Mucosa of gallbladder (tissue), 1 donor: Measurements from ENCODE around the gene GRPEL2. TPM values are rescaled to one million over a fixed set of nuclear protein-coding genes. Genes with fewer than 3 reads are reported as not detected.

Experiments
- DNase-seq: peaks from one replicate; pipeline ENCODE4 v3.0.0-alpha.2; 2020; ENCODE audit warnings: low spot score
- total RNA-seq: library from RNA; stranded (reverse); gene quantifications from one replicate; pipeline ENCODE4 v1.2.1, GENCODE V29; 2021
- donor health status: DM: no; HTN: no; CAD: no.

GRPEL2 gene
- total RNA-seq, 1 donor from 2014 or later: 15.9 TPM

DNA sequence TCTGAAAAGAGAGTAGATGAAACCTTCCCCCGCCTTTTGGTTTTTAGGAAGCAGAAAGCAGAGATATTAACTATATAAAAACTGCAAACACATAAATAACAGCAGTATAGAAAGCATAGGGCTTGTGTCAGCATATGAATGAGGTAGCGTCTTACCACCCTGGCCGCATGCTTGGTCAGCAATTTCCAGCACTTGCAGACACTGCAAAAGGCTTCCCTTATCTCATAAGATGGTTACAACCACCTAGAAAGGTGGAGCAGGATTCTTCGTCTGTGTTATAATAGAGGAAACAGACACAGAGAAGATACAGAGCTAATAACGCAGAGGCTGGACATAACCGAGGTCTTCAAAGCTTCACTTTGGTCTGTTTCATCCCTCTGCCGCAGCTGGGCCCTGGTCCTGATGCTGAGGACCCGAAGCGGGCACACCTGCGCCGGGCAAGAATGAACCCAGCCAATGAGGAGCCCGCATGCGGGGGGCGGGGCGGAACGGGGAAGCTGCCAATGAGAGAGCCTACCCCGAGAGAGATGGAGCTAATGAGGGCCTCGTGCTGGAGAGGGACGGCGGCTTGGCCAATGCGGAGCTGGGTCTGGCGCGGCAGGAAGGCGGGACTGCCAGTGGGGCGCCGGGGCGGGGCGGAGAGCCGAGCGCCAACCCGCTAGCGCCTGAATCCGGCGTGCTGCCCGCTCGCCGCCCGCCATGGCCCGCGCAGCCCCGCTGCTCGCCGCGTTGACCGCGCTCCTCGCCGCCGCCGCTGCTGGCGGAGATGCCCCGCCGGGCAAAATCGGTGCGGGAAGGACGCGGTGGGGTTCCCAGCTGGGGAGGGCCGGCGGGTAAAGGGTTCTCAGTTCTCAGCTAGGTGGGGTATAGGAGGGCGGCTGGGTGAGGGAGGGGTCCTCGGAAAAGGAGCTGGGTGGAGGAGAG lies 12.3 kb downstream of the GRPEL2 start, which contains the start of gene PCYOX1L:
Gene PCYOX1L, plus strand, starts transcription at position 677 of the 924 bp plus-strand sequence. Its CDS starts 23 bp downstream, at position 700.
- peak; percentile 94 for DNase-seq

DNA sequence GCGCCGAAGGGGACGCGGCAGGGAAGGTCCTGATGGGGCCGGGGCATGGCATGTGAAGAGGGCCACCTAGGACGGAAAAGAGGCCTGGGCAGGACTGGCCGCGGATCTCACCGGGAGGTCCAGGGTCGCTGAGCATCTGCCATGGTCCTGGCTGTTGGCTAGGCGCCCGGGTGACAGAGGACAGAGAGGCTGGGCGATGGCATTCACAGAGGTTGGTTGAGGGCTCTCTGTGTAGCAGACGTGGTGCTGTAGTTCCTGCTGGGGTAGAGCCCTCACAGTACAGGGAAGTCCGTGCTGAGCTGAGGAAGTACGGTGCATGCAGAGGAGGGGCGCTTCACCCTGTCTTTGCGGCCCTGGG lies 13.0 kb downstream of the GRPEL2 start:
- DNase-seq: no peak

DNA sequence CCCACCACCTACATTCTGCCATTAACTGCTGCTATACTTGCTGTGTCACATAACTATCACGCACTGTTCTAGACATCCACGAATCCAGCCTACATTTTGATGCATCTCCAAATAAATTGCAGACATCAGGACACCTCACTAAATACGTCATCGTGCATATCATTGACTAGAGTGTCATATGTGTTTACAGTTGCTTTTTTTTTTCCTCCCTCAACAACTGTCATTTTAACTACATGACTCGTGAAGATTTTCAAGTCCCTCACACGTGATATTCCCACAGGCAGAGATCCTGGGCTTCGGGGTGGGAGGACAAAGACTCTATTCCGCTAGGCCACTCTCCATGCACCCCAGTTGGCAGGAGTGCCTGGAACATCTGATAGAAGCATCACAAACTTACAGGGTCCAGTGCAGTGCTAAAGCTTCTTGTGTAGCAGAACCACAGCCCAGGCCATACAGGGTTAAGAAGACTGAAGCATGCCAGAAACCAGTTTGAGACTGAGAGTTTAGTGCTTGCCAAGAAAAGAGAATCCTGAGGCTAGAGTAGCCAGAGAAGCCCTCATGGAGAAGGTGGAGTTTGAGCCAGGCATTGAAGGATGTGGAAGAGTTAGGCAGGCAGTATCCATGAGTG lies 13.7 kb downstream of the GRPEL2 start:
- no peak for DNase-seq

DNA sequence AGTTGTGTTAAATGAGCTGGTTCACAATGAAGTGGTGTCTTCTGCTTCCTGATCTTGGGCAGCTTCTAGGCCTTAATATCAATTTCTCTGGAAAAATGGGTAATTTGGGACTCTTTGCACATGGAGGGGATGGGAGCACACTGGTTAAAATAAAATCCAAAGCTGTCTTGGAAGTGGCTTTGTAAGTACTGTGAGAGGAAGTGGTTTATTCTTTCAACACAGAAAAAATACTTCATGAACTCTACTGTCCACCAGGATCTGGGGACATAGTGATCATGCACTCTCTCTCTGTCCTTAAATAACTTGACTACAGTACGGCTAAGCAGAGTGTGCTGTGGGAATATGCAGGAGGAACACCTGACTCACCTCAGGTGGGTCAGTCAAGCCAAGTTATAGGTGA lies 15.0 kb downstream of the GRPEL2 start:
- no peak for DNase-seq

DNA sequence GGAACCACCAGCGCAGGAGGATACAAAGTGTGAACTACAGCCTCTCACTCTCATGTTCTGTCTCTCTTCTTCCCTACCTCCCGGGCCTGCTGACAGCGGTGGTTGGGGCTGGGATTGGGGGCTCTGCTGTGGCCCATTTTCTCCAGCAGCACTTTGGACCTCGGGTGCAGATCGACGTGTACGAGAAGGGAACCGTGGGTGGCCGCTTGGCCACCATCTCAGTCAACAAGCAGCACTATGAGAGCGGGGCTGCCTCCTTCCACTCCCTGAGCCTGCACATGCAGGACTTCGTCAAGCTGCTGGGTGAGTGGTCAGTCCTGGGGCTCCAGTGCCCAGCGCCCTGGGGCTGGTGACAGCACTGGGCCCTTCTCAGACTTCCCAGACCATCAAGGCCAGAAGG lies 17.2 kb downstream of the GRPEL2 start:
- no peak for DNase-seq

DNA sequence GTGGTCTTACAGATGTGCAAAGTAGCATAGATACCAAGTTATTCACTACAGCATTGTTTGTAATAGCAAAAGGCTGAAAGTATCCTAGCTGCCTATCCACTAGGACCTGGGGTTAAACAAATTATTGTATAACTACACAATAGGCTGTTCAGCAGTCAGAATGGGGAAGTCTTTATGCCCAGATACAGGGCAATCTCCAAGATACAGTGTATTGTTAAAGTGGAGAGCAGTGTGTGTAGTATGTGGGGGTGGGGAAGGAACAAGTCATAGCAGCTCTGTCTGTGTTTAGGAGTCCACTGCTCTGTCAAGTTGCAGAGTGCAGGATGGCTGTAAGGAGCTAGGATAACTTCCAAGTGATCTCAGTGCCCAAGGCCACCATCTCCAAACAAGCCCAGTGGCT lies 18.1 kb downstream of the GRPEL2 start:
- DNase-seq: no peak

DNA sequence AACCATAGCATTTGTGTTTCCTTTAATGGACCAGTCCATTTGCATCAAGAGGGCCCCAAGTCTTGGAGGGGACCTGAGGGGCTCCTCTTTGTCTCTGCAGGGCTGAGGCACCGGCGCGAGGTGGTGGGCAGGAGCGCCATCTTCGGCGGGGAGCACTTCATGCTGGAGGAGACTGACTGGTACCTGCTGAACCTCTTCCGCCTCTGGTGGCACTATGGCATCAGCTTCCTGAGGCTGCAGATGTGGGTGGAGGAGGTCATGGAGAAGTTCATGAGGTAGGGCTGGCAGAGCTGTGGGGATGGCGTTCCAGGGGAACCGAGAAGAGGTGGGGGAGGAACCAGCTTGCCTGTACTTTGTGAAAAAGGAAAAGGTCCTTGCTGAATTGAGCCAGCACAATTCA lies 18.6 kb downstream of the GRPEL2 start:
- DNase-seq: no peak

DNA sequence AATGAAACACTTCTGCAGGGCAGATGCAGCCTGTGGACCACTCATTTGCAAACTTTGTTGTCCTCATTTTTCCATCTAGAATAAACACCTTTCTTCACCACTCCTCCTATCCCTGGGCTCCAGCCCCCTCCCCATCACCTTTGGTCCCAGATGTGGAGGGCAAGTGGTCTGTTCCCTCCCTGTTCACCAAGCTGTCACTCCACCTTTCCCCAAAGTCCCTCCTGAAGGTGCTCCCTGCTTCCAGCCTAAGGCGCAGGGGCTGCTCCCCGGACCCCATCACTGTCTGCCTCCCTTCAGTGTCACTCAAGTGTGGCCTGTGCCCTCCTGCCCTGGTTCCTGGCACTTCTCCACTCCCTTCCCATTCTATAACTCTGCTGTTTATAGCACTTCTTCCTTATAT lies 19.4 kb downstream of the GRPEL2 start:
- DNase-seq: no peak

DNA sequence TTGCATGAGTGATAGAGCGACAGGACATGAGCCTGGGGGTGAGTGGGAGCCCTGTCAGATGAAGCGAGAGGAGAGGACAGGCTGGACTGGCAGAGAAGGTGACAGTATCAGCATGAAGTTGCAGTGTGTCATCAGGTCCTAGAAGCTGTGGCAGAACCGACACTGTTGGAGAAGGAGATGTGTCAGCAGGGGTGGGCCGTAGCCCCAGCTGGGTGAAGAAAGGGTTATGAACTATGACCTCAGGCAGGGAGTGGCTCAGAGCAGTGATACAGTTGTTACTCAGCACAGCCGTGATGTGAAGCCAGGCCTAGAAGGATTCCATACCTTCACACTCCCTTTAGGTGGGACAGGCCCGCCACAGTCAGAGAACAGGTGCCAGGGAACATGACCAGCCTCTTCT lies 20.1 kb downstream of the GRPEL2 start:
- no peak for DNase-seq

DNA sequence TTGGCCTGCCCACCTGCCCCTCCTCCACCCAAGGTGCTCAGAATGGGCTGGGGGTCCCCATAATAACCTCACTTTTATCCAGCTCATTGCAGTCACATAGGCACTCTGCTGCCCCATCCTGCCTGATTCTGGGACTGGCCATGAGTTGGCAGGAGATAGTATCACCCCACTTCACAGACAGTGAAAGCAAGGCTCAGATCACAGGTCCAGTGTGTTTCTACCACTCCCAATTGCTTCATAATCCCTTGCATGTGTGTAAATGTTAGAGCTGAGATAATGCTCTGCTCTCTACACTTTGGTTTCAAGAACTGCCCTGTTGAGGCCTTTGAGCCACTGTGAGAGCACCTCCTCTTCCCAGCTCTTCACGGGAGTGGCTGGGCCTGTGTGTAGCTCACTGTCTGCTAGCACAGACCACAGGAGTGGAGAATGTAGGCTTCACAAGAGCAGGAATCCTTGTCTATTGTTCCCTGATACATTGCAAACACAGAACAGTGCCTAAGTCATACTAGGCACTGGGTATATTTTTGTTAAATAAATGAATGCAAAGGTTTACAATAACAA lies 20.9 kb downstream of the GRPEL2 start:
- DNase-seq: no peak

DNA sequence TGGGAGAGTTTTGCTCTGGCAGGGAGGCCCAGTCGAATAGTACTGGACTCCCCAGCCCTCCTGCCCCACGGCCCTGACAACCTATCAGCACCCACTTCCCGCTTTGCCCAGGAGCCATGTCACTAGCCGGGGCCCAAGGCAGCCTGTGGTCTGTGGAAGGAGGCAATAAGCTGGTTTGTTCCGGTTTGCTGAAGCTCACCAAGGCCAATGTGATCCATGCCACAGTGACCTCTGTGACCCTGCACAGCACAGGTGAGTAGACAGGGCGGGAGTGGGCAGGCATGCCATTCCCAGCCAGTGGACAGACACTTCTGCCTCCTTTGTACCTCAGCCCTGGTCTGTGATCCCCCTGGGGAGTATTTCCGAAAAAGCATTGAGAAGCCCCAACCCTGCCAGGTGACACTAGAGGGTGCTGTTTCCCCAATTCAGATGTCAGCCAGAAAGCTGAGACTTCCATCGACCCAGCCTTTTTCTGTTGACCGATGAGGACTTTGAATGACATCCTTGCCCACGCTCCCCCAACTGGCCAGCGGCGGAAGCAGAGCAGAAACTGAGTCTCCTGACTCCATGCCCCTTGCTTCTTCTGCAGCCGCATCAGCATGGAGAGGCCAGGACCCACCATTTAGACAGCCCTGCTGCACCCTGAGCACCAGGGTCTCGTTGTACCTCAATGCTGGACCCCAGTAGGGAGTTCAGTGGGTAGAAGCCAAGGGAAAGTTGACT lies 22.1 kb downstream of the GRPEL2 start:
- peak; percentile 67 for DNase-seq

DNA sequence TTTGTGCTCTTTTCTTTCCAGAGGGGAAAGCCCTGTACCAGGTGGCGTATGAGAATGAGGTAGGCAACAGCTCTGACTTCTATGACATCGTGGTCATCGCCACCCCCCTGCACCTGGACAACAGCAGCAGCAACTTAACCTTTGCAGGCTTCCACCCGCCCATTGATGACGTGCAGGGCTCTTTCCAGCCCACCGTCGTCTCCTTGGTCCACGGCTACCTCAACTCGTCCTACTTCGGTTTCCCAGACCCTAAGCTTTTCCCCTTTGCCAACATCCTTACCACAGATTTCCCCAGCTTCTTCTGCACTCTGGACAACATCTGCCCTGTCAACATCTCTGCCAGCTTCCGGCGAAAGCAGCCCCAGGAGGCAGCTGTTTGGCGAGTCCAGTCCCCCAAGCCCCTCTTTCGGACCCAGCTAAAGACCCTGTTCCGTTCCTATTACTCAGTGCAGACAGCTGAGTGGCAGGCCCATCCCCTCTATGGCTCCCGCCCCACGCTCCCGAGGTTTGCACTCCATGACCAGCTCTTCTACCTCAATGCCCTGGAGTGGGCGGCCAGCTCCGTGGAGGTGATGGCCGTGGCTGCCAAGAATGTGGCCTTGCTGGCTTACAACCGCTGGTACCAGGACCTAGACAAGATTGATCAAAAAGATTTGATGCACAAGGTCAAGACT lies 22.8 kb downstream of the GRPEL2 start:
- no peak for DNase-seq

DNA sequence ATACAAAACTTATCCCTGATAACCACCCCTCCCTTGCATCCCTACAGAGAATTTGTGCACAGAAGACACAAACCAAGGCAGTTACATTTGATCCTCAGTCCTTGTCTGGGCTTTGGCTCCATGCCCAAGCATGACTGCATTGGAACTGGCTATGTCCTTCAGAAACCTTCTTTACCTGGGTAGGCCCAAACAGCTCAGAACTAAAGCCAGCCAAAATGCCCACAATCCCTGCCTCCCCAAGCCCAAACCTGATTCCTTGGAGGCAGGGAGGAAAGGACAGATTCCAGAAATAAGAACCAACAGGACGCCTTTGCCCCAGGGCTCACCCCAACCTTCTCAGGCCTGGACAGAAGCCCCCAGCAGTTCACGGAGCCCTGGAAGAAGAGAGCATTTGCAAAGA lies 25.6 kb downstream of the GRPEL2 start:
- no peak for DNase-seq

DNA sequence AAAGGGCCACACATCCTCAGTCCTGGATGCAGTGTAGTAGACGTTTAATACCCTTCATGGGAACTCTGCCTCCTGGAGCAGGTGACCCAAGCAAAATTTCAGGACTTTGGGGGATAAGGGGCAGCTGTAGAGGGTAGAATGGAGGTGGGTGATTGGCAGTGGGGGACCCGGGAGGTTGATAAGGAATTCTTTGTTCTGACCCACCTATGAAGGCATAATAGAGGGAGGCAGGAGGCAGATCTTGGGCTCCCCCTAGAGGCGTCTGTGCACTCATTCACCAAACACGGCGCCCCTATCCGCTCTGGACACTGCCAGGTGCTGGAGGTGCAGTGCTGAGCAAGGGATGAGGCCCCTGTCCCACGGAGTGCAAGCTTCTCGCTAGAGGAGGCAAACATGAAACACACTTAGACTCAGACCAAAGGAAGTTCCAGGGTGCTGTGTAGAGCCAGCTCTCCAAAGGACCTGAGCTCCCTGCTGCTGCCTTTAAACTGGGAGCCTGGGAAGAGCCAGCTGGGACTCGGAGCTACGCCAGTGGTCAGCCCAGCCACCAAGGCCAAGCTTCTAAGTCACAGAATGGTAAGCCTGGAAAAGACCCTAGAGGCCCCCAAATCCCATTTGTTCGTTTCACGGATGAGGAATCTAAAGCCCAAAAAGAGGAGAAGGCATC lies 26.1 kb downstream of the GRPEL2 start:
- peak; percentile 68 for DNase-seq

DNA sequence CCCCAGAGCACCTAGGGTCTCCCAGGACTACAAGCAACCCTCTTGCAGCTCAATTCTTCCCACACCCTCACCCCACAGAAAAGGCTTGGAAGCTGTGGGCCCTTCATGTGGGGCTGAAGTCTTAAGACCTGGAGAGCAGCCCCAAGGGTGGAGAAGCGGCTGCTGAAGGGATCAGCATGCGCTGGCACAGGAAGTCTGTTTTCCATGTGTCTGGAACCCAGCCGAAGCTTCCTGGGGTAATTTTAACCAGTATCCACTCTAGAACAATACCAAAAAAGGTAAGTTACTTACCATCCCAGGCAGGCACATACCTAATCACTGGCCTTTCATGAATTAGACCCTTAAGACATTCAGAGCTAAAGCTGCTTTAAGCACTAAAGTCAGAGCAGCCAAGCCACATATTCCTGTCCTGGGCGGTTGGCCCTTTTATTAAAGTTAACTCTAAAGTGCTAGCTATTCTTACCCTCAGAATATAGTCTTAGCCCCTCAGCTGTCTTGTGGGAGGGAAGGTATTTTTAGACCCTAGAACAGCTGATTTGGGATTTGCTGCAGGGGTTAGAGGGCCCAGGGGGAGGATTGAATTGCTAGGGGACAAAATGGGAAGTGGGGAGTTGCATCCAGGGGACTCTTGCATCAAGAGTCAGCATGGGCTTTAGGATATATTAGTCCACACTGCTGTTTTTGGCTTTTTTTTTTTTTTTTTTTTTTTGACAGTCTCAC lies 26.9 kb downstream of the GRPEL2 start:
- no peak for DNase-seq

DNA sequence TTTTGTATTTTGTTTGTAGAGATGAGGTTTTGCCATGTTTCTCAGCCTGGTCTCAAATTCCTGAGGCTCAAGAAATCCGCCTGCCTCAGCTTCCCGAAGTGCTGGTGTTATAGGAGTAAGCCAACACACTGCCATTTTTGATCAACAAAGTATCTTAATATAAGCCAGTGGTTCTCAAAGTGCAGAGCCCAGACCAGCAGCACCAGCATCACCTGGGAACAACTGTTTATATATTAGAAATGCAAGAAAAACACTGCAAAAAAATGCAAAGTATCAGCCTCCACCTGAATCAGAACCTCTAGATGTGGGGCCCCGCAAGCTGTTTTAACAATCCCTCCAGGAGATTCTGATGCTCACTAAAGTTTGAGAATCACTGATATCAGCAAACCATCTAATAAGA lies 27.6 kb downstream of the GRPEL2 start:
- no peak for DNase-seq

DNA sequence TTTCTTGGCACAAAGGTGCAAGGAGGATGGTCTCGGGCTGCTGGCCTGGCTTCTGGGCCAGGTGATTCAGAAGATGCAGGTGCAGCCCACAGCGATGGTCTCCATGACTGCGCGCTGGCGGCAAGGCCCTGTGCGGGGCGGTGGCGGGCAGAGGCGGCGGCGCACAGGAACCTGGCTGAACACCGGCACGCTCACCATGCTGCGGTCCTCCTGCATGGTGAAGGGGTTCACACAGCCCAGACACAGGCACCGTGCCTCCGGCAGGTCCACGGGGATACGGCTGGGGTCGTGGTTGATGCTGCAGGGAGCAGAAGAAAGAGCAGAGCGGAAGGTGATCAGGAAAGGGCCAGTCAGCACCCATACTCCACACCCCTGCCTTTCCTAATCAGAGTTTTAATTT lies 29.0 kb downstream of the GRPEL2 start:
- no peak for DNase-seq

DNA sequence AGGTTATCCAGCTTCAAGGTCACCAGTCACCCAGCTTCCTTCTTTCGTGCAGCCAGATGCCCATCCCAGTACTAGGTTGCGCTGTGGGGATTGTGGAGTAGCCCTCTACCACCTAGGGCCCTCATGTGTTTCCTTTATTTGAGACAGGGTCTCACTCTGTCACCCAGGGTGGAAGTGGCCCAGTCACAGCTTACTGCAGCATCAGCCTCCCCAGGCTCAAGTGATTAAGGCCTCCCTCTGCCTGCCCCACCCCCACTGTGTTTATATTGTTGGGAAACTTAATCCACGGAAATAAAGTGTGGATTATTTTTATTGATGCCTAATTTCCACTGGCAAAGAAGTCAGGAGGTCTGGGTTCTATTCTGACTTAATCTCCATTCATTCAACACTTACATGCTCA lies 29.5 kb downstream of the GRPEL2 start:
- DNase-seq: no peak

DNA sequence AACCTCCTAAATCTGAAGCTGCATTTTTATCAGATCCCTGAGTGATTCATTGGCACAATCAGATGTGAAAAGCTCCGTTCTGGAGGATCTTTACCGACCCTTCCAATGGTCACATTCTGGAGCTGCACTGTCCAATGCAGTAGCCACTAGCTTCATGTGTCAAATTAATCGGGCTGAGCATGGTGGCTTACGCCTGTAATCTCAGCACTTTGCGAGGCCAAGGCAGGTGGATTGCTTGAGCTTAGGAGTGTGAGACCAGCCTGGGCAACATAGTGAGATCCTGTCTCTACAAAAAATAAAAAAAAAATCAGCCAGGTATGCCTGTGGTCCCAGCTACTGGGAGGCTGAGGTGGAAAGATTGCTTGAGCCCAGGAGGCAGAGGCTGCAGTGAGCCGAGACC lies 30.1 kb downstream of the GRPEL2 start:
- no peak for DNase-seq

DNA sequence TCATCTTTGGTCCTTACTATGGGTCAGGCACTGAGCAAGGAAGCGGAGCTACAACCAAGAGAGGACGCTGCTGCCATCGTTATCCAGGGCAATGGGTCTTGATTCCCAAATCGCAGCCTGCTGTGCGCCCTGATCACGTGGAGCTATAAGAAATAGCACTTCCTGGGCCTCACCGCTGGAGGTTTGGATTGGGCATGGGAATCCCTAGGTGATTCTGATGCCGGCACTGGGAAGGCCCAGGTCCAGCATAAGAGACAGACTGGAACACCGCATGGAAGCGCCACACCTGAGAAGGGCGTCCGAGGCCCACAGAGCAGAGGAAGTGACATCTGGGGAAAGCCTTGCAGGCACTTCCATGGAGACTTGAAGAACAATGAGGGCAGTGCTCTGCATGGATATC lies 30.8 kb downstream of the GRPEL2 start:
- no peak for DNase-seq
